GM12878 (cell line): ENCODE results near the gene SSH2. TPM values are rescaled to one million over a fixed set of nuclear protein-coding genes. Genes with fewer than 3 reads are reported as not detected.

Experiments
- ATAC-seq: fragments of 200-7000 bp; cut with Tn5 transposase; 3 replicates; pipeline ENCODE4 v1.9.1; 2020; ENCODE audit warnings: mild to moderate bottlenecking, moderate library complexity
- BruUV-seq: library from RNA; stranded (reverse); fragments of 400-500 nt; replicated peaks from 2 replicates; lab custom pipeline; 2021; lab: Mats Ljungman, UMichigan
- CTCF ChIA-PET: fragments of 300-600 bp; sonication (Branson Sonifier 250); formaldehyde crosslinking; extraction: SDS; loops from one replicate; lab custom pipeline; 2021; ENCODE audit warnings: inconsistent platforms; lab: Yijun Ruan, JAX
- POLR2A ChIA-PET: fragments of 350-600 bp; formaldehyde crosslinking; extraction: SDS; loops from one replicate; lab custom pipeline; 2021; ENCODE audit warnings: inconsistent platforms; lab: Charles Lee
- RAD21 ChIA-PET: fragments of 300-600 bp; sonication (Branson Sonifier 250); formaldehyde crosslinking; loops from one replicate; lab custom pipeline; 2023; ENCODE audit warnings: antibody characterized with exemption; ENCODE audit not compliant: unreplicated experiment; lab: Charles Lee
- SMC1A ChIA-PET: fragments of 300-600 bp; sonication (Branson Sonifier 250); formaldehyde crosslinking; loops from one replicate; lab custom pipeline; 2023; ENCODE audit not compliant: unreplicated experiment, uncharacterized antibody; lab: Charles Lee
- DNase-seq: peaks from one replicate; pipeline ENCODE4 v3.0.0-alpha.2; 2011; ENCODE audit warnings: low read depth, low spot score
- FAIRE-seq: peaks from 3 replicates; lab custom pipeline; 2011; peaks lifted over from hg19 to GRCh38; lab: Jason Lieb, UNC
- H2AFZ ChIP-seq: 2 replicates; pipeline ENCODE4 v1.6.0; 2011; ENCODE audit warnings: low read depth, low read length, control low read depth; ENCODE audit not compliant: control insufficient read depth
- H3K27ac ChIP-seq: 2 replicates; pipeline ENCODE4 v1.5.1; 2011; ENCODE audit warnings: control low read depth; ENCODE audit not compliant: control insufficient read depth, insufficient read depth
- H3K27me3 ChIP-seq, 2 experiments: replicated peaks in 1 of 2; 2 replicates each; pipeline versions ENCODE4 v1.6.0 to v1.6.1; 2011; ENCODE audit warnings: low read length in 1 of 2; ENCODE audit not compliant: control insufficient read depth in 2 of 2, insufficient read depth in 2 of 2
- H3K36me3 ChIP-seq, 2 experiments: 2 replicates each; pipeline ENCODE4 v1.5.1; 2011; ENCODE audit warnings: low read length in 1 of 2; ENCODE audit not compliant: control insufficient read depth in 2 of 2, insufficient read depth in 2 of 2
- H3K4me1 ChIP-seq: 2 replicates; pipeline ENCODE4 v1.6.1; 2011; ENCODE audit warnings: mild to moderate bottlenecking, low read length, moderate library complexity, mixed read lengths; ENCODE audit not compliant: control insufficient read depth, insufficient read depth
- H3K4me2 ChIP-seq: 2 replicates; pipeline ENCODE4 v1.6.0; 2011; ENCODE audit warnings: control low read depth; ENCODE audit not compliant: control insufficient read depth, insufficient read depth
- H3K4me3 ChIP-seq: fragments of 200-600 bp; sonication (generic); 2 replicates; pipeline ENCODE4 v1.5.1; 2016
- H3K79me2 ChIP-seq: 2 replicates; pipeline ENCODE4 v1.6.0; 2011; ENCODE audit warnings: low read length; ENCODE audit not compliant: control insufficient read depth, insufficient read depth
- H3K9ac ChIP-seq: 2 replicates; pipeline ENCODE4 v1.8.0; 2011; ENCODE audit warnings: low read length, control low read depth, mixed read lengths; ENCODE audit not compliant: control insufficient read depth, insufficient read depth
- H3K9me3 ChIP-seq: replicated peaks from 3 replicates; pipeline ENCODE4 v1.5.1; 2011; ENCODE audit warnings: mild to moderate bottlenecking, low read length; ENCODE audit not compliant: control insufficient read depth, insufficient read depth
- H4K20me1 ChIP-seq: 2 replicates; pipeline ENCODE4 v1.6.0; 2011; ENCODE audit not compliant: control insufficient read depth, insufficient read depth
- CHD1 ChIP-seq: IDR thresholded peaks from 2 replicates; pipeline ENCODE4 v1.6.1; 2012; ENCODE audit warnings: low read depth, low read length, improper control_type of control experiment
- HSF1 ChIP-seq: fragments of 150-350 bp; IDR thresholded peaks from 2 replicates; pipeline ENCODE4 v1.6.1; 2014; ENCODE audit warnings: mild to moderate bottlenecking, low read depth, low read length
- WGBS: methylation state at CpG from one replicate; pipeline ENCODE4 v1.1.6; 2016; ENCODE audit warnings: low lambda C conversion rate; ENCODE audit not compliant: insufficient replicate concordance, insufficient coverage; ENCODE audit errors: missing lambda C conversion rate; 5-methylcytosine and 5-hydroxymethylcytosine counted together
- in situ Hi-C: fragments of 300-500 bp; cut with MboI; formaldehyde crosslinking; loops from 9 replicates; pipeline ENCODE4 v1.14.3; 2018; ENCODE audit warnings: mixed read lengths
- intact Hi-C: fragments of 100-400 bp; cut with micrococcal nuclease; formaldehyde crosslinking; loops from one replicate; pipeline ENCODE4 v1.14.2; 2022; ENCODE audit not compliant: unreplicated experiment
- polyA plus RNA-seq, 11 experiments: library from polyadenylated mRNA; depleted of rRNA in 4 of 11; unstranded in 6 of 11; stranded (reverse) in 5 of 11; fragments of >200 nt; fragmentation: Nextera tagmentation in 4 of 11; fragmentation: Illumina TruSeq in 1 of 11; extraction: Ambion mirVana in 4 of 11; extraction: Trizol in 1 of 11; gene quantifications; 1 replicate in 1 of 11; 2 replicates in 10 of 11; pipeline versions ENCODE4 v1.2.1 to v1.2.3, GENCODE V29; 2011 to 2016; ENCODE audit warnings: inconsistent platforms in 2 of 11, missing spikeins in 2 of 11, low read depth in 1 of 11
- total RNA-seq, 4 experiments: library from RNA; depleted of rRNA in 3 of 4; stranded (reverse); fragments of >200 nt in 3 of 4; fragmentation: Illumina TruSeq in 1 of 4; extraction: Trizol in 1 of 4; gene quantifications; 2 replicates each; pipeline versions ENCODE4 v1.2.1 to v1.2.3, GENCODE V29; 2013 to 2021

SSH2 gene
- total and polyA plus RNA-seq, 10 of the 15 experiments (the other 5 are each of a cell fraction or from before 2014, with no cell fraction given) = 9.3 to 65.9 (median 34.0) TPM

DNA sequence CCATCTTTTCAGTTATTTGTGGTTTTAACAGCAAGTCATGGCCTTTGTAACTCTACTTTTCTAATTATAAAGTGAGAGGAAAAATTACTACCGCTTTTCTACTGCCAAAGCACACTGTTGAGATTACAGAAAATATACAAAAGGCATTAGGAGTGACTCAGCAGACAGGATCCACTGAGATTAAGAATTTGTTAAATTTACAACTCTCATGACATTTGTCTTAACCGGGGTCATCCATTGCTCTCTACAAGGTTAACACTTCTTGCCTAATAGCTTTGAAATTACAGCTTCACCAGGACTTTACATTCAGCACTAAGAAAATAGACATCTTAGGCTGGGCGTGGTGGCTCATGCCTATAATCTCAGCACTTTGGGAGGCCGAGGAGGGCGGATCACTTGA lies 93.4 kb downstream of the SSH2 start:
- ChIA-PET POLR2A (interaction anchor here (0.6 kb wide), 1 partner anchor 22 kb away, joined by 3 read pairs; no protein-coding TSS in a partner anchor), SMC1A (interaction anchor here (1.5 to 2.8 kb wide), 4 partner anchors 9 to 95 kb away, joined by 5 to 11 read pairs (median 7); no protein-coding TSS in a partner anchor), CTCF (interaction anchor here (0.7 to 2.0 kb wide), 3 partner anchors 12 to 95 kb away, joined by 3 to 19 read pairs (median 4); no protein-coding TSS in a partner anchor), RAD21 (no interaction called here)
- ATAC-seq (no peak), FAIRE-seq (no peak), DNase-seq (no peak)
- Histone ChIP-seq H3K27ac (no peak overlapping the region), H3K4me3 (no peak overlapping the region), H3K9ac (no peak overlapping the region), H3K4me1 (no peaks in the 10 kb centered on the region), H3K9me3 (no peaks in the 10 kb centered on the region), H3K36me3 (peaks cover 0 to 2% of the 10 kb centered on the region in 2 experiments; a peak in 1 of 4 replicates), H4K20me1 (no peaks in the 10 kb centered on the region), H2AFZ (no peak overlapping the region), H3K27me3 (no peaks in the 10 kb centered on the region), H3K79me2 (no peaks in the 10 kb centered on the region), H3K4me2 (no peak overlapping the region)
- no TSS peak for BruUV-seq
- intact Hi-C loops = no loop called here
- no peak for TF ChIP-seq HSF1
- TF ChIP-seq CHD1 = no peak
- WGBS = 95% methylated on average over 5 of the region's 5 CpGs
- in situ Hi-C loops = no loop called here
